GM19452 (cell line): ENCODE measurements around the gene TWIST1.

Source experiments
- ATAC-seq: cut with Tn5 transposase; IDR thresholded peaks from one replicate; pipeline ENCODE4 v1.9.1; 2021; ENCODE audit not compliant: unreplicated experiment

Gene TWIST1

DNA sequence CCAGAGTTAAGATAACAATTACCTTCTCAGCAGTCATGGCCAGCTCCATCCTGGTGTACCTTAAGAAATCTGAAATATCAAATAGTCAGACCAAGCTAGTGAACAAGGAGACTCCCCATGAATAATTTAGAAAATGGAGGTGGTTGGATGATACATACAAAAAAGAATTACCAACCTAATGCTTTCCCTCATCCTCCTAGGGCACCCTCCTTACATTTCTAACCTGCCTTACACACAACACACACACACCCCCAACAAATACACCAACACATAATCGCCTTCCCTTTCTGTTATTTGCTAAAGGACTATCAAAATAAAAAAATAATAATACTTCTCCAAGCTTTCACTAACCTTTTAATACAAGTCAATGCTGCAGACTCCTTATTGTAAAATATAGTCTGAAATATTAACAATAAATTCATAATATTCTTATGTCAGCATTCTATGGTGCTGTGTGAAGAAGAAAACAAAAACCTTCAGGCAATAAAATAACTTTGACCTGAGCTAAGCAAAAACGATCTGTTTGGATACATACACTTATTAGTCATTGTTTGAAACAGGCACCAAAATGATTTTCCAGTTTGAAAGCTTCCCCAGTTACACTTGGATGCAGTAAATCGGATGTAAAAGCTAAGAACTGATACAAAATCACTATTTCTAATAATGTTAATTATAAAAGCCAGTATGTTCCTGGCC, 3.4 kb downstream of the TWIST1 start:
- no peak for ATAC-seq

DNA sequence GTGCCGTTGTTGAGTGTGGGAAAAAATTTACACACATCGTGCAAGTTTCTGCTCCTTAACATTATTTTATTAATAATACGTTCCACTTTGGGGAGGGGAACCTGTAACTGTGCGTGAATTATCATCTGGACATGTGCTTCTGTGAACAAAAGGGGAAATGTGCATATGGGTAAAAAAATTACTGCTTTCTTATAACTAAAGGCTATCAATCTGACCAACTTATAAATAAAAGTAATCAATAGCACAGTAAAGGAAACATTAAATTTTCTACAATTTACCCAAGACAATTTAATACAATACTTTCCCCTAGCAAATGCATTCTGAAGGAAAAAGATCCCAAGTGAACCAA, 4.5 kb downstream of the TWIST1 start:
- ATAC-seq = no peak

DNA sequence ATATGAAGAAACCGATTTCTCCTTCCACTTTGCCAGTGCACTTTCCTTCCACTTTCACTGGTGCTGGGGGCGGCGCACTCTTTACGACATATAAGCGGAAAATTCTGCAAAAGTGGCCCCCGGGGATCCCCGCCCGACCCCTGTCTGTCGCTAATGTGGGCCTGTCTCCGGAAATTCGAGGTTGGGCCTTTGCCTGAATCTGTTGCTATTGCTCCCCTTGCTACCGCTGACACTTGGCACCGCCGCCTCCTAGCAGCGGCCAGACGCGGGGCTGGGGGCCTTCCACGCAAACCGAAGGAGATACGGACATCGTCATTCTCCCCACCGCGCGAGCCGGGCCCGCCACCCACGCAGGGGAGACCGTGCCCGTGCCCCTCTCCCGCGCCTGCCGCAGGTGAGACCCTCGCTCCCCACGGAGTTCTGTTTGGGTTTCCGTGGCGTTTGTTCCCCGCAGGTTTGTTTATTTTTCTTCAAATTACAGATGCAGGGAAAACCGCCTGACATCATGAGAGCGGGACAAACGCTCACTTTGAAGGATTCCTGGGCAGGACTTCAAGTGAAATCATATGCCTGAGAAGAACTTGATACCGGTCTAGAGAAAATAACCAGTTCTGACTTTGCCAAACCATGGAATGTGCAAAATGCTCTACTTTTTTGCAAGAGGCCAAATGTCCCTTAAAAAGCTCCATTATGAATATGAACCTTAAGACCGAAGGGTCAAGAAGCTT, 5.0 kb downstream of the TWIST1 start:
- ATAC-seq = no peak

DNA sequence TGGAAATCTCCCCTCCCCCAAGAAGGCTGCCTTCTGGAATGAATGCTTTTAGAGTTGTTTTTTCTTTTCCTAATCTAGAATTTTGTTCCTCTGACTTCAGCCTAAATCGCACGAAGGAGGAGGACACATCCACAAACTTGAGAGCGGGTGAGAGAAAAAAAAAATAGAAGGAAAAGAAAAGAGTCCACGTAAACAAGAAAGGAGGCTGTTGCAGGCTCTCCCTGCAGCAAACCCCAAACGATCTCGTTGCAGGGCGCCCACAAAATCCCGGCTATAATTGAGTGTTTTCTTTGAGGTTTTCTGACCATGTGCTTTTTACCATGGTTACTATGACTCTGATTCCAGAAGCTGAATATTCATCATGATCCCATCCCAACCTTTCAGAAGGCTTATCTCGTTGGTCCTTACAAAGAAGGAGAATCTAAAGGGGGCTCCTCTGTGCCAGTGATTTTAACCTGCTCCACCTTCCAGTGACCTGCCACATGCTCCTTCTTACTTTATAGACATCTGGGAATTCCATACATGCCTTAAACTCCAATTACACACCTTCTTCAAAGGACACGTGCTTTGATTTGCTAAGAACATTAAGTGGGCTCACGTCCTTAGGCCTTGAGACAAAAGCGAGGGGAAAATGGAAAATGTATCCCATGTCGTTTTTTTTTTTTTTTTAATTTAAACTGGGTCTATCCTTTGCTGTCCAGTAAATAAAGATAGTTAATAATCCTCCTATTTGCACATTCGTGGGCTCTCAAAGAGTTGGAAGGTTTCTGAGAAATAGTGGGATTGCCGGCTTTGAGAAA, 5.8 kb downstream of the TWIST1 start:
- ATAC-seq = no peak

DNA sequence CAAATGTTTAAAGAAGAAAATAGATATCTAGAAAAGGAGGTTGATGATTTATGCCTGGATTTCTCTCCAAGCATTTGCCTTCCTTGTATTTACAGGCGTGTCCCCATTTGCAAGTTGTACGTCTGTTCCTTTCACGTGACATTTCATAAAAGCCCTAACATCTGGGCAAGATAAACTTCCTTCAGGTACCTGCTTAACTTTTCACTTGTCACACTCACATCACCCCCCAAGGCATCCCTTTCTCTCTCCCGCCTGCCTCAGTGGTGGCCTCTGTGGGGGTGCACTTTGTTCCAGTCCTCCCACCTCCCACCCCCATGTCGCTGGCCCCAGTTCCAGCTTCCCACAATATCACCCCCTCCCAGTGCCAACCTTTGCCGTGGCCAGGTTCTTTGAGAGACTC, 6.7 kb downstream of the TWIST1 start:
- no peak for ATAC-seq

DNA sequence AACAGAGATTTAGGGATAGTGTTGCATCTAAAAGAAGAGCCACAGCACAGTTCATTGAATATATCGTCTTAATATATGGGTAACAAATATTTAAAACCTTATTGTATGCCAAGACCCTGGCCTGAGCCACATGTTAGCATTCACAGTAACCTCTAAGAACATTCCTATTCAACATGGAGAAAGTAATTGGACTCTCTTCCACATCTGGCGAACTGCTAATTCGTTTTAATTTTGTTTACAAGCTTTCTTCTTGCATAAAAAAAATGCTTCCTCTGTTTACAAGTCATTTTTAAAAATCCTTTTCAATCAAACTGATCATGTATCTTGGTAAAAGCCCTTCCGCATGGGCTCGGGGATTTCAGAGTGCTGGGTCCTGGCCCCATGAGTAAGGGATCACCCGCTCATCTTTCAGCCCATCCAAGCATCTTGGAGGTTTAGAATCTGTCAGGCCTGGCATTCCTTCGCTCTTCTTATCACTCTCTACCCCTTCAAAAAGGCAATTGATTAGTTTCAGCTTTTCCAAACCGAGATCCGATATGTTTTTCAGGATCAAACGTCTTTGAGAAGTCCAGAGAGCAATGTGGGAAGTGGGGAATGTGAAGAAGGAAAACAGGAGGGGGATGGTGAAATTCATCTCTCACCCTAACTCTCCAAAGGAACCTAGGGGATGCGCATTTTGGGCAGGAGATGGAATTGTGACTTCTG, 7.3 kb downstream of the TWIST1 start:
- ATAC-seq = no peak

DNA sequence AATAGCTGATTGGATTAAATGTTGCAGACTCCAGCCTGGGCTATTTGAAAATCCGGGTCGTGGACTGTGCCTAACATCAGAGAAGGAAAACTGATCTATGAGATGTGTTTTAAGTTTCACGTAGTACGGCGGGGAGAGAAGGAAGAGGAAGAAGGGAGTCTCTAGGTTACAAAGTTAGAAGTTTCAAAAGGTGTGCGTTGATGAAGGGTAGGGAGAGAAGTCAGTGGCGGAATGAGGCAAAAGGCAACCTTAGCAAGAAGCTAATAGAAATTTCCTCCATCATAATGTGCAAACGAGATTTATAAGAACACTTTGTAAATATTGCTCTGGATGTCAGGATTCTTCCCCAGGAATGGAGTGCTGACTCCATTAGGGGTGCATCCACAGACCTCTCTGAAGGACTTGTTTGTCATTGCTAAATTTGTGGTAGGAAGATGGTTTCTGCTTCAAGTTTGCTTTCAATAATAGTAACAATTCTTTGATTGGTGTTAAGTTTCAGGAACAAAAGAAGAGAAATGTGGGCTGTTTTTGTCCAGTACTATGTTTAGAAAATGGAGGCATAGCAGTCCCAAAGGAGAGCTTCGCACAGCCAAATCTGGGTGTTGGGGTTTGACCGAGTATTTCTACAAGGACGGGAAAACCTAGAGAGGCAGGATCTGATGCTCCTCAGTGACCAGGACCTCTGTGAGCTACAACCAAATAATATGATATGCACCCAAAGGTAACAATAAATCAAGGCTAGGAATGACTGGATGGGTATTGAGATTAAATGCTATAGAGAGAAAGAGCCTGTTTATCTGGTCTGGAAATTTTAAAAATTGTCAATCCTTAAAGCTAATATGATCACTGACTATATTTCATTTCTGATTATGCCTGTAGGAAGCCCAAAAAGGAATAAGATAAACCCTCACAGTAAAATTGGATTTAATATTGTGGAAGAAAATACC, 8.2 kb downstream of the TWIST1 start:
- ATAC-seq = no peak

DNA sequence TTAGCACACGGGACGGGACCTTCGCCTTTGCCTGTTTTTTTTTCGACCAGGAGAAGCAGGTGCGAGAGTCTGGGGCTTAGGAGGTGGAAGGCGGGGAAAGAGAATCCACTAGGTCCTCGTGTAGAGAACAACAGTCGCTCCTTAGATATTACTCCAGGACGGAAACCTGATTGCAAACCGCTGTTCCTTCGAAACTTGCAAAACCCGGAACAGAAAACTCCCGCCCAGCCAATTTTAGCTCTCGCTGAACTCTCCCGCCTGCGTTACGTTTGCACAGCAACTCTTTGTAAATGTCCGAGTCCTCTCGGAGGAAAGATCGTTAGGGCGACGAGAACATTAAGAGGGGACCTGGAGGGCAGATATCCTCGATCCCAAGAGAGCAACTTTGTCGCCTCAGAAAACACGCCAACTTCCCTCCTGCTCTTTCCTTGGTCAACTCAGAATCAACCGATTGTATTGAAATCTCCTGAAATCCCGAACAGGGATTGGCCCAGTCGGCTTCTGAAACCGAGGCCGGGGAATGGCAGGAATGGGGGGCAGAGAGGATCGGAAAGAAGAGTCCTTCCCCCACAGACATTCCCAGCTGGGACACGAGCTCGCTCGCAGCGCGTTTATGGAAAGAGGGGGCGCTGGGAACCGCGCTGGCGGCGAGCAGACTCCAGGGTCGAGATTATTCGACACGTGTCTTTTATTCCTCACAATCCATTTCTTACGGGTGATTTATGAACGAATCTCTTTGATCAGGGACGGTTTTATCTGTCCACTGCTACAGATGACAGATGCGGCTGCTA, 9.9 kb downstream of the TWIST1 start:
- ATAC-seq = no peak

DNA sequence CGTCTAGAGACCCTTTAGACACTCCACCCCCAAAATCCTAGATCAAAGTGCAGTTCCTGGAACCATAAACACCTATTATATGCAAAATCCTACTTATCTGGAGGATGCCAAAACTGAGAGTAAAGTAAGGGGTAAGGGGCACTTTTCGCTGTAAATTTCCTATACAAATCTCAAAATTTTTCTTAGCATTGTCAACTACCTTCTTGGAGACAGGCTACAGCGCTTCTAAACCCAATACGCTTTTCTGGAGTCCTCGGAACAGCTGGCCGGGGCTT, 10.4 kb downstream of the TWIST1 start:
- ATAC-seq = no peak

DNA sequence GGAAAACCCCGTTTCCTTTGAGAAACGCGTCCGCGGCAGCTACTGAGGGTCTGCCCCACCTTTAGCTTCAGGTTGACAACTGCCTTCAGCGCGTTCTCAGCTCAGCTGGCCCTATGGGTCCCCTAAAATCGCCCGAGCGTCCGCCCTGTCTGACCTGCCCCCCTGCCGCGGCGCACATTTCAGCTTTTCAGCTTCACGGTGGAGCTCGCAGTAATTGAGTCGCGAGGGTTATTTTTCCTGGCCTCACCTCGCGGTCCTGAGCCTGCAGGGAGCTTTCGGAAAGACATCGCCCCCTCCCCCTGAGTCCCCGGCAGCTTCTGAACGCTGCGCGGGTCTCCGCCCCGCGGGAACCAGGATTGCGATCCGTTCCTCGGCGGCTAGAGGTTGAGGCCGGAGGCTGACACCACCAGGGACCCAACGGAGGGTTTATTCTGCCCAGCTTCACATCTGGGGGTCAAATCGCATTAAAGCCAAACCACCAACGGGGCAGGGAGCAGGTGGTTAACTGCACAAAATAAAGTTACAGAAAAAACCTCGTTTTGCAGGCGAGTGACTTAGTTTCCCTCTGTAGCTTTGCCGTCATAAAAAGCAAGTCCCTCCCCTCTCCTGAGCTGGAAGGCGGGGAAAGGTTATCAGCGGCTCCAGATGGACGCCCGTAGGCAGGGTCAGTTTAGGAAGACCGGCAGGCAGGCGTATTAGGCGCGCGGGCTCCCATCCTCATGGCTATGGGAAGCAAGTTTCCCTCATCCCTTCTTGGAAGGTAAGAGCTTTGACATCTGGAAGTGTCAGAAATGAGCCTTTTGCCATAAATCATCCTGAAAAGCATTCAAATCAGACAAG, 11.0 kb downstream of the TWIST1 start:
- ATAC-seq = no peak

DNA sequence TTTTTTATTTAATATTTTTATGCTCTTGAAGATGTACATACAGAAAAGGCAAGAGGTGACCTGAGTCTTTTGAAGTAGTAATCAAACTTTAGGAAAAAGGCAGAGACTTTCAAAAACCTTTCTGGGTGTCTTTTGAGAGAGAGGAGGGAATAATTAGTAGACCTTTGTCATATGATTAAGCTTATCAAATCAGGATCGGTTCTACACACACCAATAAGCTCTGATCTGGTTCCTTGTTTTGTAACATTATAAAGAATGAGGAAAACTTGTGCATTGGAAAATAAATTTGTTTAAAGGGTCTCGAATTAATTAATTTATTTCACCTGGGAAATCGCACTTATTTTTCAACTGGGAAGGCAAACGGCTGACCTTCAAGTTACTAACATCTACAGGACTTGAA, 11.9 kb downstream of the TWIST1 start:
- no peak for ATAC-seq

DNA sequence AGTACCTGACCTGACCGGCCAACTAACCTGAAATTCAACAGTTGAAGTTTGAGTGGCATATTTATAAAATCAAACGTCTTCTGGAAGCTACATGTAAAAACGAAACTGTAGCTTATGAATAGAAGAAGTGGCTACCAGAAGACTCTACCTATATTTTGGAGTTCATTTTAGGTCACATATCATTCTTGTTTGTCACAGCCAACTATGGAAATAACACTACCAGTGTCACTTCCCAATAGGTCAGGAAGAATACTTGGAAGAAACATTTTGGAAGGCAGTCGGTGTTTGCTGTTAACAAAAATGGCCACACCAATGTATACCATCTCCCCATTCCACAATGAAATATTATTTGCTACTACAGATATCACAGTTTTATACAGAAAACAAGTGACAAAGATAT, 12.6 kb downstream of the TWIST1 start:
- ATAC-seq = no peak

DNA sequence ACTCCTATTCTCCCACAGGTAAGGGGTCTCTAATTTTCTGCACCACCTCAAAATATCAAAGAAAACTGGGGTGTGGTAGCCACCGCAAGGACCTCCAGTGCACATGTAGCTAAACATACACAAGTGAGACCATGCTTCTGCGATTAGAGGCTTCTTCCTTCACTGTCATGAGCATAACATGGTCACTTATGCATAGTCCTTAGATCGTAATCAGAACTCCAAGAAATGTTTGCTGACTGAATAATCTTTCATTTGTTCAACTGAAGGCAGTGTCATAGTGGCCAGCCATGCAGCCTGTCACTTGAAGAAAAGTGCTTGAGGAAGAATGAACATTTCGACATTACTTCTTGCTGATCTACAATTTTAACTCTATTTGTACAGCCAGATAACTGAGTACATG, 14.6 kb downstream of the TWIST1 start:
- no peak for ATAC-seq

DNA sequence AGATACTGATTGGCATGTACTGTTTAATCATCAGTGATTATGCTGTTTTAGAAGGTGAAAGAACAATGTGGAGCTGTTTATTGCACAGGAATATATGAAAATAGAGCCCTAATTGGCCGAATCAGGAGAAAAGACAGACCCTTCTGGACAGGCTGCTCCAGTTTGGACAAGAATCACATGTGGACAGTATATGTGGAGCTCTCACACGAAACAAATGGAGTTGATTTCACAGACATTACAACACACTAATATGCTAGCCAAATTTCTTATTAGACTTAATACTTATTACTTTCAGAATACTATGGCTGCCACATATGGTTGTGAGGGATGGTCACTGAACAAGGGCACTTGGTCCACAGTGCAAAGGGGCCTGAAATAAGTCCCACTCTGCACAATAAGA, 15.5 kb downstream of the TWIST1 start:
- no peak for ATAC-seq

DNA sequence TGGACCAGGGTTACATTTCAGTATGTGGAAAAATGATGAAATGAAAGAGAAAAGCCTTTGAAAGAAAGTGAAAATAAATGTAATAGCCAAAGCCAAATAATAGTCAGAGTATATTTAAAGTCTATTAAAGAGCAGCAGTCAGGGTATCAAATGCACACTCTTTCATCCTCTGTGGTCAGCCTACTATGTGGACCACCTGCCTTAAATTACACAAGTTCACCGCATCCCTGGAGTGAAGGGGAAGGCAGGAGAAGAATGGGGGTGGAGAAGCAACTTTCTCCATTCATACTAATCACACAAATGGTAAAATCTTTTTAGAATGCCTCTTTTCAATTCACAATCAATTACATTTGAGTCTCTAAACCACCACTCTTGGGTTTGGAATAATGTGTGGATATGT, 16.0 kb downstream of the TWIST1 start:
- no peak for ATAC-seq

DNA sequence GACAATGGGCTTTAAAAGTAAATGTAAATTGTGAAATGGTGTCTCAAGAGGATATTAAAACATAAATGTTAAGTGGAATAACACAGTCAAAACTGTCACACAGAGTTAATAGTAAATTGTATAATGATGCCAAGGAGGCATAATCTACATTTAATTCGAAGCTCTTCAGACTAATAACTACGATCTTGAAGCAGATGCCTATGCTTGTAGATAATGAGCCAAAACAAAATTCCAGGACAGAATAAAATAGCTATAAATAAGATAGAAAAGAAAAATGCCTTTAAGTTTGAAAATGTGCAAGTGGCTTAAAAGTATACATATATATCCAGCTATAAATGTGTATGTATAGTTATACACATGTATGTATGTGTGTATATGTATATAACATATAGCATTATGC, 17.5 kb downstream of the TWIST1 start:
- no peak for ATAC-seq

DNA sequence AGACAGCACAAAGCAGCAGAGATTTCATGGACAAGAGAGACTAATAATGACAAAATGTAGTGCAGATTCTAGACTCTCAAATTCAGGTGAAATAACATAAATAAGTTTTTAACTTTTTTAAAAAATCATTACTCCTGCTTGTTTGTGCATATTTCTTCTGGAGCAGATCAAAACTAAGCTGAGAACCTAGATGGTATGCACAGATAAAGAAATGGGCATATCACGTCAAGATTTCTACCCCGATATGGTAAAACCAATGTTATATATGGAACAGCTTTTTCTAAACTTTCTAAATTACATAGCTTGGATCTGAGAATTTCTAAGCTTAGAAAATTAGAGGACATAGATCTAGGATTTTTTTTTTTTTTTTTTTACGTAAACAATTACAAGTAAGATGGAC, 18.2 kb downstream of the TWIST1 start:
- no peak for ATAC-seq

DNA sequence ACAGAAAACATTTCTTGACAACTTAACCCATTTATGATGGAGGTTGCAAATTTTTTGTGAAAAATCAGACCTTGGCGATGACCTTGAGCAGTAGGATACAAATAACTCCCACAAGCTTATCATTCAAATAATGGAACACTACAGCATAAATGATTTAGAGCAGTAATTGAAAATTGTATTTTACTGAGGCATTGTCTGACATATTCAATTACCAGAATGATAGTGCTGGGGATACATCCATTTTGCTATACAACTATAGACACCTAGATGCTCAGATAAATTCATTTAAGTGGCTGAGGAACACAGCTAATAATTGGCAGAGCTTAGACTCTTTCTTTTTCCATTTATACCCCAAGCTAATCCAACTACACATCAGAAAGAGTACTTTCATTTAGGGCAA, 18.9 kb downstream of the TWIST1 start:
- ATAC-seq = no peak
